ENCODE results near the gene HSDL1. TPM values are rescaled to one million over a fixed set of nuclear protein-coding genes. Genes with fewer than 3 reads are reported as not detected.

The HSDL1 gene
- total RNA-seq, 1 donor from 2014 or later = 81.7 TPM

GRCh38 chr16:84153660-84154214, 8.8 kb upstream of the HSDL1 start:
- Mint-ChIP-seq H3K27me3 (ENCODE audit: unreplicated experiment) (no peaks in the 10 kb centered on the region), H3K9me3 (ENCODE audit: unreplicated experiment) (no peaks in the 10 kb centered on the region), H3K36me3 (ENCODE audit: unreplicated experiment) (no peaks in the 10 kb centered on the region), H3K4me1 (ENCODE audit: low read depth, unreplicated experiment) (peaks cover 4% of the 10 kb centered on the region), H3K27ac (ENCODE audit: unreplicated experiment) (no peak overlapping the region), H3K4me3 (ENCODE audit: unreplicated experiment) (no peak overlapping the region)
- TF ChIP-seq CTCF (IDR thresholded peaks at IDR 0.05; ENCODE audit: partially characterized antibody, unreplicated experiment) = no peak
- DNase-seq = no peak

GRCh38 chr16:84150926-84151325, 5.9 kb upstream of the HSDL1 start:
- DNase-seq = no peak
- peaks cover 4% of the 10 kb centered on the region for H3K4me1 Mint-ChIP-seq (ENCODE audit: low read depth, unreplicated experiment)
- TF ChIP-seq CTCF (IDR thresholded peaks at IDR 0.05; ENCODE audit: partially characterized antibody, unreplicated experiment) = no peak
- no peak overlapping the region for H3K27ac Mint-ChIP-seq (ENCODE audit: unreplicated experiment)
- no peaks in the 10 kb centered on the region for H3K36me3 Mint-ChIP-seq (ENCODE audit: unreplicated experiment)
- H3K4me3 Mint-ChIP-seq (ENCODE audit: unreplicated experiment) = no peak overlapping the region
- H3K9me3 Mint-ChIP-seq (ENCODE audit: unreplicated experiment) = no peaks in the 10 kb centered on the region
- no peaks in the 10 kb centered on the region for H3K27me3 Mint-ChIP-seq (ENCODE audit: unreplicated experiment)

GRCh38 chr16:84144209-84144858, 643 bp downstream of the HSDL1 start:
- no peak for TF ChIP-seq CTCF (IDR thresholded peaks at IDR 0.05; ENCODE audit: partially characterized antibody, unreplicated experiment)
- peaks cover 4% of the 10 kb centered on the region for H3K9me3 Mint-ChIP-seq (ENCODE audit: unreplicated experiment)
- peak overlapping the region; percentile 96 for H3K4me3 Mint-ChIP-seq (ENCODE audit: unreplicated experiment)
- H3K27me3 Mint-ChIP-seq (ENCODE audit: unreplicated experiment) = peaks cover 5% of the 10 kb centered on the region
- H3K27ac Mint-ChIP-seq (ENCODE audit: unreplicated experiment) = peak overlapping the region; percentile 89
- H3K4me1 Mint-ChIP-seq (ENCODE audit: low read depth, unreplicated experiment) = peaks cover 11% of the 10 kb centered on the region
- no peaks in the 10 kb centered on the region for H3K36me3 Mint-ChIP-seq (ENCODE audit: unreplicated experiment)
- peak; percentile 58 for DNase-seq

- Mint-ChIP-seq H3K36me3 (ENCODE audit: unreplicated experiment) (no peaks in the 10 kb centered on the region), H3K9me3 (ENCODE audit: unreplicated experiment) (peaks cover 4% of the 10 kb centered on the region), H3K4me3 (ENCODE audit: unreplicated experiment) (peak overlapping the region; percentile 96), H3K27ac (ENCODE audit: unreplicated experiment) (peak overlapping the region; percentile 89), H3K27me3 (ENCODE audit: unreplicated experiment) (peaks cover 5% of the 10 kb centered on the region), H3K4me1 (ENCODE audit: low read depth, unreplicated experiment) (peaks cover 16% of the 10 kb centered on the region)
- peak; percentile 55 for DNase-seq
- no peak for TF ChIP-seq CTCF (IDR thresholded peaks at IDR 0.05; ENCODE audit: partially characterized antibody, unreplicated experiment)
Observed at GRCh38 chr16:84143784-84144199, 1.2 kb downstream of the HSDL1 start.

- Mint-ChIP-seq H3K4me1 (ENCODE audit: low read depth, unreplicated experiment) (peaks cover 22% of the 10 kb centered on the region), H3K9me3 (ENCODE audit: unreplicated experiment) (peaks cover 4% of the 10 kb centered on the region), H3K36me3 (ENCODE audit: unreplicated experiment) (no peaks in the 10 kb centered on the region), H3K4me3 (ENCODE audit: unreplicated experiment) (peak overlapping the region; percentile 48), H3K27ac (ENCODE audit: unreplicated experiment) (no peak overlapping the region), H3K27me3 (ENCODE audit: unreplicated experiment) (peaks cover 5% of the 10 kb centered on the region)
- no peak for TF ChIP-seq CTCF (IDR thresholded peaks at IDR 0.05; ENCODE audit: partially characterized antibody, unreplicated experiment)
- no peak for DNase-seq
Observed at GRCh38 chr16:84143081-84143480, 1.9 kb downstream of the HSDL1 start.

All from glutamatergic neuron (in vitro differentiated cells).